ENCODE measurements around the gene FBXO48. TPM values are rescaled to one million over a fixed set of nuclear protein-coding genes. Genes with fewer than 3 reads are reported as not detected.
A peak's percentile ranks its signal among the peaks of the same experiment; 100 is the strongest.

The FBXO48 gene
- total and polyA plus RNA-seq, 2 of the 8 experiments (the other 6 are each of a cell fraction or from before 2014, with no cell fraction given) = 1.1 to 1.5 TPM

- H3K56ac ChIP-seq (replicated peaks; ENCODE audit: insufficient read length, low read depth, low read length) = no peak overlapping the region
- H3K23ac ChIP-seq (ENCODE audit: insufficient read length) = no peak overlapping the region
- ChIA-PET POLR2A (ENCODE audit: partially characterized antibody) (no interaction called here), CTCF (ENCODE audit: partially characterized antibody) (interaction anchor here (7.7 kb wide), 1 partner anchor 20 kb away, joined by 51 read pairs; no protein-coding TSS in a partner anchor)
- H3K79me2 ChIP-seq (ENCODE audit: control insufficient read depth in 1 of 2, insufficient read depth in 2 of 2, low read length in 2 of 2) = no peaks in the 10 kb centered on the region
- H3K9ac ChIP-seq (replicated peaks in 1 of 4; ENCODE audit: extremely low read depth in 1 of 4, low read depth in 3 of 4, low read length in 3 of 4) = no peak overlapping the region
- no peak overlapping the region for H2BK5ac ChIP-seq (ENCODE audit: low read depth, low read length)
- no peak overlapping the region for H3K4me2 ChIP-seq (ENCODE audit: insufficient read depth in 1 of 2, low read depth in 2 of 2, low read length in 2 of 2)
- no peak overlapping the region for H2AK5ac ChIP-seq (ENCODE audit: low read depth, low read length)
- no peaks in the 10 kb centered on the region for H4K20me1 ChIP-seq (replicated peaks in 1 of 2; ENCODE audit: control insufficient read depth in 1 of 2, insufficient read depth in 2 of 2, low read length in 2 of 2)
- no peak overlapping the region for H2BK120ac ChIP-seq (replicated peaks; ENCODE audit: low read depth, low read length)
- no peaks in the 10 kb centered on the region for H3K79me1 ChIP-seq (ENCODE audit: low read depth, low read length)
- no peaks in the 10 kb centered on the region; a peak in 1 of 7 replicates for H3K27me3 ChIP-seq (replicated peaks in 1 of 4; ENCODE audit: control insufficient read depth in 3 of 4, extremely low read depth in 1 of 4, insufficient read depth in 3 of 4, low read length in 3 of 4)
- no peaks in the 10 kb centered on the region for H3K9me3 ChIP-seq (ENCODE audit: insufficient read depth in 2 of 2, low read depth in 1 of 2, low read length in 1 of 2)
- peaks cover 6 to 12% (median 8%) of the 10 kb centered on the region in 4 experiments; a peak in 5 of 7 replicates for H3K4me1 ChIP-seq (replicated peaks in 1 of 4; ENCODE audit: control insufficient read depth in 3 of 4, insufficient read depth in 4 of 4, low read length in 3 of 4)
- H2BK20ac ChIP-seq (ENCODE audit: low read length) = no peak overlapping the region
- no peak overlapping the region for H2BK15ac ChIP-seq (ENCODE audit: low read length)
- H4K8ac ChIP-seq (ENCODE audit: extremely low read depth, insufficient read depth, low read length) = no peak overlapping the region
- WGBS, 2 experiments (ENCODE audit: extremely low coverage in 1 of 2, insufficient coverage in 1 of 2, insufficient read length in 1 of 2, insufficient replicate concordance in 2 of 2, low coverage in 1 of 2, low lambda C conversion rate in 2 of 2, missing lambda C conversion rate in 1 of 2) = 92% methylated on average over 3 of the region's 3 CpGs; no CpG with 5 or more reads in 1 of the 2 experiments
- no peak overlapping the region for H2BK12ac ChIP-seq (ENCODE audit: low read depth, low read length)
- no peak overlapping the region for H4K91ac ChIP-seq (replicated peaks; ENCODE audit: insufficient read length, low read length)
- H2AFZ ChIP-seq (ENCODE audit: low read length) = peak overlapping the region; percentile 68
- TF ChIP-seq CBX5 (IDR thresholded peaks at IDR 0.05; ENCODE audit: low read depth, low read length) = no peak
- TF ChIP-seq POLR2AphosphoS5 (IDR thresholded peaks at IDR 0.05; ENCODE audit: low read depth, low read length) = no peak
- TF ChIP-seq RBBP5 (IDR thresholded peaks at IDR 0.05; ENCODE audit: borderline replicate concordance, low read depth, low read length) = no peak
- TF ChIP-seq CEBPB (IDR thresholded peaks at IDR 0.05; ENCODE audit: low read depth, low read length) = peak; percentile 82
- no peak for TF ChIP-seq MAX (IDR thresholded peaks at IDR 0.05)
- no peaks in the 10 kb centered on the region for H3K23me2 ChIP-seq (ENCODE audit: low read depth, low read length)
- H3K14ac ChIP-seq (ENCODE audit: insufficient read length) = no peak overlapping the region
- DNase-seq (ENCODE audit: low read depth in 1 of 2, low spot score in 2 of 2) (no peak), FAIRE-seq (no peak)
- no peak overlapping the region for H3K4me3 ChIP-seq (ENCODE audit: extremely low read depth in 1 of 4, insufficient read depth in 2 of 4, low read depth in 3 of 4, low read length in 4 of 4)
- no peaks in the 10 kb centered on the region for H3K36me3 ChIP-seq (ENCODE audit: control insufficient read depth in 2 of 4, insufficient read depth in 4 of 4, low read length in 3 of 4)
- H4K5ac ChIP-seq (ENCODE audit: insufficient read length, low read depth, low read length) = no peak overlapping the region
- no peak overlapping the region for H3K27ac ChIP-seq (ENCODE audit: low read depth, low read length)
- H3K4ac ChIP-seq (replicated peaks; ENCODE audit: insufficient read length, low read depth, low read length) = no peak overlapping the region
- H3K18ac ChIP-seq (ENCODE audit: extremely low read depth, low read length) = 0 out of 2 replicates have a peak overlapping the region, but pooled peaks have one; percentile 28
Observed at GRCh38 chr2:68420254-68420910, 46.7 kb downstream of the FBXO48 start.
